Right lobe of liver (tissue), 6 donors: ENCODE data around the gene C15orf40. TPM values are rescaled to one million over a fixed set of nuclear protein-coding genes. Genes with fewer than 3 reads are reported as not detected.

Experiments used
- ATAC-seq, 4 donors: fragments of 200-7000 bp; cut with Tn5 transposase; one replicate each; pipeline ENCODE4 v1.9.1; 2020; ENCODE audit warnings: mild to moderate bottlenecking in 4 of 4, moderate library complexity in 4 of 4
- DNase-seq, 3 donors: peaks; one replicate each; pipeline ENCODE4 v3.0.0-alpha.2; 2020
- H3K27ac ChIP-seq, 3 donors: fragments of 200-600 bp; one replicate each; pipeline ENCODE4 v1.8.0; 2022
- H3K27me3 ChIP-seq, 2 donors: fragments of 200-600 bp; one replicate each; pipeline ENCODE4 v1.8.0; 2022
- H3K36me3 ChIP-seq, 4 donors: fragments of 200-600 bp; sonication (generic) in 1 of 4; one replicate each; pipeline versions ENCODE4 v1.5.1 to v1.8.0; 2017 to 2022; ENCODE audit warnings: control low read depth in 1 of 4
- H3K4me1 ChIP-seq, 4 donors: fragments of 200-600 bp; sonication (generic) in 1 of 4; one replicate each; pipeline versions ENCODE4 v1.5.1 to v1.8.0; 2017 to 2022; ENCODE audit warnings: control low read depth in 1 of 4
- H3K4me3 ChIP-seq, 3 donors: fragments of 200-600 bp; one replicate each; pipeline ENCODE4 v1.8.0; 2022
- H3K9me3 ChIP-seq, 4 donors: fragments of 200-600 bp; sonication (generic) in 1 of 4; one replicate each; pipeline versions ENCODE4 v1.5.1 to v1.8.0; 2017 to 2022; ENCODE audit warnings: control low read depth in 1 of 4
- POLR2A ChIP-seq: fragments of 450-650 bp; IDR thresholded peaks from one replicate; pipeline ENCODE4 v1.6.1; 2017; ENCODE audit warnings: antibody characterized with exemption, mild to moderate bottlenecking
- WGBS: methylation state at CpG from one replicate; pipeline ENCODE4 v1.1.6; 2018; ENCODE audit warnings: low coverage, low lambda C conversion rate; ENCODE audit not compliant: insufficient coverage; ENCODE audit errors: missing lambda C conversion rate; 5-methylcytosine and 5-hydroxymethylcytosine counted together
- intact Hi-C, 2 donors: fragments of 100-400 bp; cut with DNase I; formaldehyde crosslinking; loops; one replicate each; pipeline versions ENCODE4 v1.11.2 to v1.14.1; 2022
- total RNA-seq, 6 experiments: library from RNA; depleted of rRNA in 2 of 6; stranded (reverse); fragments of >200 nt in 2 of 6; fragmentation: NEBNext Ultra II Directional in 3 of 6; extraction: Animal tissue kit (Norgen Biotek cat#: 25700) in 3 of 6; gene quantifications; one replicate each; pipeline versions ENCODE4 v1.1.0 to v1.2.4, GENCODE V29; 2016 to 2023
- TF ChIP-seq, protein P1 (sequence below), 4 donors: fragments of 200-600 bp in 3 of 4; fragments of 450-650 bp in 1 of 4; IDR thresholded peaks; one replicate each; pipeline versions ENCODE4 v1.5.1 to v1.8.0; 2016 to 2022; ENCODE audit warnings: antibody characterized with exemption in 4 of 4, mild to moderate bottlenecking in 2 of 4
- donor health status: DM: no; HTN: yes; CAD: no.
- donor health status: DM: no; HTN: no; CAD: no.
- donor health status: DM: no; HTN: no; CAD: no.
- donor health status: DM: no; HTN: yes; CAD: no.
- donor health status: DM: no; HTN: yes; CAD: no.

C15orf40 gene
- total RNA-seq, 6 experiments from 2014 or later, result 7.1 to 10.7 (median 8.6) TPM

DNA sequence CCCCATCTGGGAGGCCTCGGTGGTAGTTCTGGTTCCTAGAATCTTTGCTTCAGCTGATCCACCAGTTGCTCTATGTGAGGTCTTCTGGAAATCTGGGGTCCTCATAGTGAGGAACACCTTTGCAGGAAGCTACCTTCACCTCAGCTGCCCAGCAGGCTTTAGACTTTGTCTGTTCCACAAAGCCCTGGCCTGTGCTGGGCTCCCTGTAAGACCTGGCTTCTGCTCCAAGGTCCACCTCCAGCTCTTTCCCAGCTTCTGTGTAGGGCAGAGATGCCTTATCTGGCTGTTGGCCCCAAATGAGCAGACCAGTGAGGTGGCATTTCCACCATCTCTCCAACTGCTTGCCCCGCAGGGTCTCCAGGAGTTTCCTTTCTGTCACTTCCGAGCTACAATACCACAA lies 50.7 kb downstream of the C15orf40 start:
- Histone ChIP-seq H3K27ac (no peak overlapping the region), H3K27me3 (no peaks in the 10 kb centered on the region), H3K4me1 (peaks cover 0 to 6% (median 0%) of the 10 kb centered on the region in 4 donors), H3K9me3 (no peaks in the 10 kb centered on the region), H3K36me3 (no peaks in the 10 kb centered on the region), H3K4me3 (no peak overlapping the region)
- intact Hi-C loops, result no loop called here
- WGBS, result 73% methylated on average over 2 of the region's 3 CpGs
- no peak for DNase-seq
- TF ChIP-seq, protein P1, sequence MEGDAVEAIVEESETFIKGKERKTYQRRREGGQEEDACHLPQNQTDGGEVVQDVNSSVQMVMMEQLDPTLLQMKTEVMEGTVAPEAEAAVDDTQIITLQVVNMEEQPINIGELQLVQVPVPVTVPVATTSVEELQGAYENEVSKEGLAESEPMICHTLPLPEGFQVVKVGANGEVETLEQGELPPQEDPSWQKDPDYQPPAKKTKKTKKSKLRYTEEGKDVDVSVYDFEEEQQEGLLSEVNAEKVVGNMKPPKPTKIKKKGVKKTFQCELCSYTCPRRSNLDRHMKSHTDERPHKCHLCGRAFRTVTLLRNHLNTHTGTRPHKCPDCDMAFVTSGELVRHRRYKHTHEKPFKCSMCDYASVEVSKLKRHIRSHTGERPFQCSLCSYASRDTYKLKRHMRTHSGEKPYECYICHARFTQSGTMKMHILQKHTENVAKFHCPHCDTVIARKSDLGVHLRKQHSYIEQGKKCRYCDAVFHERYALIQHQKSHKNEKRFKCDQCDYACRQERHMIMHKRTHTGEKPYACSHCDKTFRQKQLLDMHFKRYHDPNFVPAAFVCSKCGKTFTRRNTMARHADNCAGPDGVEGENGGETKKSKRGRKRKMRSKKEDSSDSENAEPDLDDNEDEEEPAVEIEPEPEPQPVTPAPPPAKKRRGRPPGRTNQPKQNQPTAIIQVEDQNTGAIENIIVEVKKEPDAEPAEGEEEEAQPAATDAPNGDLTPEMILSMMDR (IDR thresholded peaks at IDR 0.05), result no peak
- no peak for TF ChIP-seq POLR2A
- no peak for ATAC-seq

DNA sequence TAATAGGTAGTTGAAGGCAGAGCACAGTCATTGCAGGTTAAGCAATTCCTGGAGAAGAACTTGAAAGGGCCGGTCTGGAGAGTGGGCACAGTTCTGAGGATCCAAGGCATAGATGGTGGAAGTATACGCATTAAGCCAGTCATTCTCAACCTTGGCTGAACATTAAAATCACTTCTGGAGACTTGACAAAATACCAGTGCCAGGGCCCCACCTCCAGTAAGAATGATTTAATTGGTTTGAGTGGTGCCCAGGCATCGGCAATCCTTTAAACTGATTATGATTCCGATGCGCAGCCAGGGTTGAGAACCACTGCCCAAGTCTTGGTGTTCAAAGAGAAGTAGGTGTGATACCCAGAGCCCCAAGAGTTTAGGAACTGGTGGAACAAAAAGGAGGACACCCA lies 52.0 kb downstream of the C15orf40 start:
- no peak overlapping the region for H3K4me3 ChIP-seq
- no peak for DNase-seq
- peaks cover 0 to 6% (median 0%) of the 10 kb centered on the region in 4 donors for H3K4me1 ChIP-seq
- H3K27ac ChIP-seq, result no peak overlapping the region
- no peaks in the 10 kb centered on the region for H3K27me3 ChIP-seq
- H3K36me3 ChIP-seq, result no peaks in the 10 kb centered on the region
- intact Hi-C loops, result no loop called here
- H3K9me3 ChIP-seq, result no peaks in the 10 kb centered on the region
- 100% methylated on average over 2 of the region's 5 CpGs for WGBS
- no peak for ATAC-seq
- TF ChIP-seq, protein P1 (IDR thresholded peaks at IDR 0.05), result no peak
- TF ChIP-seq POLR2A, result no peak

DNA sequence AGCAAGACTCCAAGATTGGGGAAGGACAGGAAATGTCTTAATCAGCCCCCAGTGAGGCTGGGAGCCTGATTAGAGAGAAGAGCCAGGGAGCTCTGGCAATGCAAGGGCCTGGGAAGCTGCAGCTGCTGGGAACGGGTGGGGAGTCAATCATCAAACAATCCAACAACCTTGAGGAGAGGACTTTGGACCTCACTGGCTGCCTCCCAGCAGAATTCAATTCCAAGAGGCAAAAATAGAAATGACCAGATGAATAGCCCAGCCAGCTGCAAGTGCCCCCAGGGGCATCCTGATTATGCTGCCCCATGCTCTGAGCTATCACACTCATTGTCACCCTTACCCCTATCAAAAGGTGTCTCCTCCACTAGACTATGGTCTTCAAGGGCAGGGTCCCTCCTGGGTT lies 52.8 kb downstream of the C15orf40 start:
- intact Hi-C loops, result no loop called here
- ATAC-seq (peak; percentile 60 to 81 (median 73)), DNase-seq (peak in 1 of 3 donors; percentile 50)
- Histone ChIP-seq H3K9me3 (no peaks in the 10 kb centered on the region), H3K4me3 (no peak overlapping the region), H3K27me3 (no peaks in the 10 kb centered on the region), H3K36me3 (no peaks in the 10 kb centered on the region), H3K27ac (no peak overlapping the region), H3K4me1 (peaks cover 0 to 6% (median 0%) of the 10 kb centered on the region in 4 donors)
- TF ChIP-seq, protein P1 (IDR thresholded peaks at IDR 0.05), result no peak
- TF ChIP-seq POLR2A, result no peak
- no CpG with 5 or more reads among the region's 1 CpG for WGBS

DNA sequence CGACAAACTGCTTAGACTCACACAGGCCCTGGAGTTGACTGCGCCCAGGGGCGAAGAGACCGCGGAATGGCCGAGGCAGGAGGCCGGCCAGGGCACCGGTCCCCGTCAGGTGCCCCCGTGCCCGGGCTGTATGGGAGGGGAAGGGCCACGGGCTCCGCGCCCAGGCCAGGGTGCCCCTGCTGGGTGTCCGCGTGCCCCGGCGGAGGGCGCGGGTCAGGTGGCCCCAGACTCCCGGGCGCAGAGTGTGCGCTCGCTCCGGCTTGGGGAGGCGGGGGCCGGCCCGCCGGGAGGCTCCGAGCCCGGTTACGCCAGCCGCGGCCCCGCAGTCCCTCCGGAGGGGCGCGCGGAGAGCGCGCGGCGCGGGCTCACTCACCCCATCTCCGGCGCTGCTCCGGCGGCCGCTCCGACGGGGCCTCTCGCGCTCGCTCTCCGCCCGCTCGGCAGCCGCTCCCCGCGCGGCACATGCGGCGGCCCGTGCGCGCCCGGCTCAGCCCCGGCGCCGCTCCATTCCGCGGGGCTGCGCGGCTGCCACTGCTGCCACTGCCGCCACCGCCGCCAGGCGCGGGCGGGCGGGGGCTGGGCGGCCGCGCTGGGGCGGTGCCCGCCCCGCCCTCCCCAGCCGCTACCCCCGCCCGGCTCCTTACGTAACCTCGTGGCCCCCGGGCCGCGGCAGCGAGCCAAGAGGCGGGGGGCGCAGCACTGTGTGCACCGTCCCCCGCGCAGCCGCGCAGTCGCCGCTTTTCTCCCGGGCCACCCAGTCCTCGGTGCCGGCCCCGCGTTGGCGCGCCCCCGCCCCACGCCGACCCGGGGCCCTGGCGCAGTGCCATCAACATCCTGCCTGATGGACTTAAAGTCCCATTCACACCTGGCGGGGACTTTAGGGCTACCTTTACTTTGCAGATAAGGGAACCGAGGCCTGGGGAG lies 59.0 kb downstream of the C15orf40 start, which contains the start of gene HOMER2:
Gene HOMER2, minus strand, starts transcription at position 563 of the 924 bp plus-strand sequence. Its CDS starts 185 bp downstream, at position 378.
- peak within 1 kb of the TSS in 2 of 3 donors; percentile 70 to 74 for H3K27ac ChIP-seq
- peaks cover 0 to 12% (median 0%) of the 10 kb centered on the region in 4 donors for H3K4me1 ChIP-seq
- H3K9me3 ChIP-seq, result no peaks in the 10 kb centered on the region
- under 1% methylated on average over 44 of the region's 119 CpGs for WGBS
- peak within 1 kb of the TSS; percentile 59 to 67 (median 62) for H3K4me3 ChIP-seq
- intact Hi-C loops, result no loop called here
- ATAC-seq (peak; percentile 71 to 83 (median 76)), DNase-seq (peak; percentile 60 to 76 (median 67))
- no peaks in the 10 kb centered on the region for H3K36me3 ChIP-seq
- no peaks in the 10 kb centered on the region for H3K27me3 ChIP-seq
- TF ChIP-seq, protein P1 (IDR thresholded peaks at IDR 0.05), result peak in 2 of 4 donors; percentile 9 to 27
- peak; percentile 60 for TF ChIP-seq POLR2A
